Smooth muscle cell (in vitro differentiated cells): Measurements from ENCODE around the gene PSMB5. TPM values are rescaled to one million over a fixed set of nuclear protein-coding genes. Genes with fewer than 3 reads are reported as not detected.

Source experiments
- DNase-seq: peaks from one replicate; lab custom pipeline; 2025; ENCODE audit not compliant: unreplicated experiment; lab: John Stamatoyannopoulos, UW
- H2AFZ ChIP-seq: fragments of 200-600 bp; sonication (generic); 2 replicates; pipeline ENCODE4 v1.6.0; 2016; ENCODE audit warnings: antibody characterized with exemption, low read depth, mild to moderate bottlenecking
- H3F3A ChIP-seq: fragments of 200-600 bp; sonication (generic); 2 replicates; pipeline ENCODE4 v1.6.0; 2017; ENCODE audit warnings: antibody characterized with exemption, low read depth
- H3K27ac ChIP-seq: fragments of 200-600 bp; sonication (generic); 2 replicates; pipeline ENCODE4 v1.5.1; 2016; ENCODE audit warnings: low read depth, mild to moderate bottlenecking
- H3K27me3 ChIP-seq: fragments of 200-600 bp; sonication (generic); 2 replicates; pipeline ENCODE4 v1.6.1; 2016; ENCODE audit warnings: low read depth, mild to moderate bottlenecking
- H3K36me3 ChIP-seq: fragments of 200-600 bp; sonication (generic); 2 replicates; pipeline ENCODE4 v1.5.1; 2016; ENCODE audit warnings: low read depth
- H3K4me1 ChIP-seq: fragments of 200-600 bp; sonication (generic); 2 replicates; pipeline ENCODE4 v1.5.1; 2016; ENCODE audit warnings: low read depth
- H3K4me2 ChIP-seq: fragments of 200-600 bp; sonication (generic); 2 replicates; pipeline ENCODE4 v1.6.0; 2016; ENCODE audit warnings: mild to moderate bottlenecking
- H3K4me3 ChIP-seq: fragments of 200-600 bp; sonication (generic); 2 replicates; pipeline ENCODE4 v1.5.1; 2016; ENCODE audit warnings: mild to moderate bottlenecking
- H3K79me2 ChIP-seq: fragments of 200-600 bp; sonication (generic); 2 replicates; pipeline ENCODE4 v1.6.0; 2016; ENCODE audit warnings: low read depth, mild to moderate bottlenecking
- H3K9ac ChIP-seq: fragments of 200-600 bp; sonication (generic); 2 replicates; pipeline ENCODE4 v1.6.0; 2016; ENCODE audit warnings: low read depth
- H3K9me3 ChIP-seq: fragments of 200-600 bp; sonication (generic); replicated peaks from 2 replicates; pipeline ENCODE4 v1.5.1; 2016; ENCODE audit warnings: low read depth
- H4K20me1 ChIP-seq: fragments of 200-600 bp; sonication (generic); 2 replicates; pipeline ENCODE4 v1.6.0; 2016; ENCODE audit warnings: low read depth
- WGBS: methylation state at CpG from one replicate; pipeline ENCODE4 v1.1.7; 2016; ENCODE audit warnings: low lambda C conversion rate; 5-methylcytosine and 5-hydroxymethylcytosine counted together
- polyA plus RNA-seq: library from polyadenylated mRNA; unstranded; fragments of >200 nt; fragmentation: Nextera tagmentation; extraction: Ambion mirVana; gene quantifications from 2 replicates; pipeline ENCODE4 v1.2.1, GENCODE V29; 2016
- total RNA-seq: library from RNA; depleted of rRNA; stranded (reverse); fragments of >200 nt; gene quantifications from 2 replicates; pipeline ENCODE4 v1.2.3, GENCODE V29; 2014
- TF ChIP-seq, protein P1 (sequence below): fragments of 200-600 bp; sonication (generic); IDR thresholded peaks from 2 replicates; pipeline ENCODE4 v1.5.1; 2017; ENCODE audit warnings: borderline replicate concordance, mild to moderate bottlenecking, antibody characterized with exemption; ENCODE audit not compliant: insufficient read depth, poor library complexity, severe bottlenecking

The PSMB5 gene
- total and polyA plus RNA-seq, 2 experiments from 2014 or later: 183 to 374 TPM

- peaks cover 34% of the 10 kb centered on the region for H3K79me2 ChIP-seq
- peaks cover 10% of the 10 kb centered on the region for H3K36me3 ChIP-seq
- WGBS: 71% methylated on average over 14 of the region's 14 CpGs
- peak overlapping the region; percentile 91 for H3K4me2 ChIP-seq
- peak overlapping the region; percentile 95 for H2AFZ ChIP-seq
- no peaks in the 10 kb centered on the region for H3K9me3 ChIP-seq
- no peak overlapping the region for H3K9ac ChIP-seq
- H4K20me1 ChIP-seq: no peaks in the 10 kb centered on the region
- peak overlapping the region; percentile 72 for H3K4me3 ChIP-seq
- H3K4me1 ChIP-seq: peaks cover 11% of the 10 kb centered on the region
- H3K27me3 ChIP-seq: no peaks in the 10 kb centered on the region
- no peak for DNase-seq
- peak overlapping the region; percentile 94 for H3K27ac ChIP-seq
- TF ChIP-seq, protein P1, sequence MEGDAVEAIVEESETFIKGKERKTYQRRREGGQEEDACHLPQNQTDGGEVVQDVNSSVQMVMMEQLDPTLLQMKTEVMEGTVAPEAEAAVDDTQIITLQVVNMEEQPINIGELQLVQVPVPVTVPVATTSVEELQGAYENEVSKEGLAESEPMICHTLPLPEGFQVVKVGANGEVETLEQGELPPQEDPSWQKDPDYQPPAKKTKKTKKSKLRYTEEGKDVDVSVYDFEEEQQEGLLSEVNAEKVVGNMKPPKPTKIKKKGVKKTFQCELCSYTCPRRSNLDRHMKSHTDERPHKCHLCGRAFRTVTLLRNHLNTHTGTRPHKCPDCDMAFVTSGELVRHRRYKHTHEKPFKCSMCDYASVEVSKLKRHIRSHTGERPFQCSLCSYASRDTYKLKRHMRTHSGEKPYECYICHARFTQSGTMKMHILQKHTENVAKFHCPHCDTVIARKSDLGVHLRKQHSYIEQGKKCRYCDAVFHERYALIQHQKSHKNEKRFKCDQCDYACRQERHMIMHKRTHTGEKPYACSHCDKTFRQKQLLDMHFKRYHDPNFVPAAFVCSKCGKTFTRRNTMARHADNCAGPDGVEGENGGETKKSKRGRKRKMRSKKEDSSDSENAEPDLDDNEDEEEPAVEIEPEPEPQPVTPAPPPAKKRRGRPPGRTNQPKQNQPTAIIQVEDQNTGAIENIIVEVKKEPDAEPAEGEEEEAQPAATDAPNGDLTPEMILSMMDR: no peak
- H3F3A ChIP-seq: no peaks in the 10 kb centered on the region
Observed at GRCh38 chr14:23035303-23036144, 824 bp upstream of the PSMB5 start.

DNA sequence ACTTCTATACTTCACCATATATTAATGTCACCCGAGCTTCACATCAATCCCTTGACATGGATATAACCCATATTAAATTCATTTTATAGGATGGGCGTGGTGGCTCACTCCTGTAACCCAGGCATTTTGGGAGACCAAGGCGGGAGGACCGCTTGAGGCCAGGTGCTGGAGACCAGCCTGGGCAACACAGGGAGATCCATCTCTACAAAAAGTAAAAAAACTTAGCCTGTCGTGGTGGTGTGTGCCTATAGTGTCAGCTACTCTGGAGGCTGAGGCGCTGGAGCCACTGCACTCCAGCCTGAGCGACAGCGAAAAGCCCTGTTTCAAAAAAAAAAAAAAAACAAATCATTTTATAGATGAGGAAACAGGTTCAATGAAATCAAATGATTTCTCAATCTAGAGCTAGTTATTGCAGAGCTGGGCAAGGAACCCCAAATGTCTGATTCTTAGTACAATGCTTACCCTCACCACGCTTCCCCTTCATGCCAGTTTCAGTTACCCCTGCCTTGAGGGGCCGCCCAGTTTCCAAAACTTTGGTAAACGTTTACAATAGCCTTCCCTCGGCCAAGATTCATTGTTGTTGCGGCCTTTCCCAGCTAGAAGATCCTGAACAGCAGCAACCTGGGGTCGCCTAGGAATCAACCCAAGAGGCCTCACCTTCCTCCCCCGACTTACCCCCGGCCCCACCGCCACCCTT lies 751 bp downstream of the PSMB5 start:
- Histone ChIP-seq H3K36me3 (peaks cover 10% of the 10 kb centered on the region), H3K4me3 (peak overlapping the region; percentile 72), H3K9ac (peak overlapping the region; percentile 92), H3F3A (no peaks in the 10 kb centered on the region), H3K4me2 (peak overlapping the region; percentile 91), H3K79me2 (peaks cover 35% of the 10 kb centered on the region), H4K20me1 (peaks cover 7% of the 10 kb centered on the region), H3K27me3 (no peaks in the 10 kb centered on the region), H2AFZ (peak overlapping the region; percentile 95), H3K4me1 (peaks cover 11% of the 10 kb centered on the region), H3K27ac (peak overlapping the region; percentile 94), H3K9me3 (no peaks in the 10 kb centered on the region)
- 41% methylated on average over 16 of the region's 17 CpGs for WGBS
- TF ChIP-seq, protein P1: no peak
- DNase-seq: no peak

DNA sequence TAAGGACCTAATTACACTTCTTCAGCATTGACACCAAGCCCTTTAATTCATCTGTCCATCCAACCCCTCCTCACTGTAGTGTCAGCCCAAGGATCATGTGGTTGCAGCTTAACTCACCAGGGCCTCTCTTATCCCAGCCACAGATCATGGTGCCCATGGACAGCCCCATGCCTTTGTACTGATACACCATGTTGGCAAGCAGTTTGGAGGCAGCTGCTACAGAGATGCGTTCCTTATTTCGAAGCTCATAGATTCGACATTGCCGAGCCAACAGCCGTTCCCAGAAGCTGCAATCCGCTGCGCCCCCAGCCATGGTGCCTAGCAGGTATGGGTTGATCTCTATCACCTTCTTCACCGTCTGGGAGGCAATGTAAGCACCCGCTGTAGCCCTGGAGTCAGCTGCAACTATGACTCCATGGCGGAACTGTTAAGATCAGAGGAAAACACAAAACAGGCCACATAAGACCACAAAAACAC lies 1.4 kb downstream of the PSMB5 start:
- H3K4me3 ChIP-seq: peak overlapping the region; percentile 72
- TF ChIP-seq, protein P1: no peak

More for the DNA sequence above, 1.4 kb downstream of the PSMB5 start:
- Histone ChIP-seq H3K27ac (no peak overlapping the region), H3K9me3 (no peaks in the 10 kb centered on the region), H4K20me1 (peaks cover 13% of the 10 kb centered on the region), H3K36me3 (peaks cover 10% of the 10 kb centered on the region), H3F3A (peaks cover 5% of the 10 kb centered on the region), H3K4me1 (peaks cover 11% of the 10 kb centered on the region), H3K4me2 (peak overlapping the region; percentile 91), H2AFZ (no peak overlapping the region), H3K79me2 (peaks cover 35% of the 10 kb centered on the region), H3K27me3 (no peaks in the 10 kb centered on the region), H3K9ac (no peak overlapping the region)
- DNase-seq: no peak
- 95% methylated on average over 10 of the region's 10 CpGs for WGBS
